CD4-positive, alpha-beta T cell treated with Interleukin-1 beta for 1 hour (primary cell): ENCODE results near the gene ASCL5.

Experiments used
- DNase-seq, 2 donors: peaks; one replicate each; pipeline ENCODE4 v3.0.0-alpha.2; 2020 to 2022

The ASCL5 gene

DNA sequence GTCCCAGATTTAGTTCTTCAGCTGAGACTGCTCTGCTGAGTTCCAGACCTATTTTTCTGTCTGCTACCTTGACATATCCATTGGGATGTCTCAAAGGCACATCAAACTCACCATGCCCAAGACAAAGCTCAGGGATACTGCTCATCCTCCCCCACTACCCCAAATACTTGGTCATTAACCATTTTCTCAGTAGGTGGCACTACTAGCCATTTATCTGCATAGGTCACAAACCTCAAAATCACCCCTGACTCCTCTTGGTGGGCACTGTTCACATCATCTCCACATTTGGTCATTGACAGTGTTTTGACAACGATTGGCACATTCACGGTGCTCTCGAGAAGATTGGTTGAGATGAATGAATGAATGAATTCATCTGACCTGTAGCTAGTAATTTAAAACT lies 46.8 kb downstream of the ASCL5 start:
- no peak for DNase-seq

- DNase-seq: no peak
These were observed 49.2 kb downstream of the ASCL5 start for GRCh38 chr1:201077736-201078135.

DNA sequence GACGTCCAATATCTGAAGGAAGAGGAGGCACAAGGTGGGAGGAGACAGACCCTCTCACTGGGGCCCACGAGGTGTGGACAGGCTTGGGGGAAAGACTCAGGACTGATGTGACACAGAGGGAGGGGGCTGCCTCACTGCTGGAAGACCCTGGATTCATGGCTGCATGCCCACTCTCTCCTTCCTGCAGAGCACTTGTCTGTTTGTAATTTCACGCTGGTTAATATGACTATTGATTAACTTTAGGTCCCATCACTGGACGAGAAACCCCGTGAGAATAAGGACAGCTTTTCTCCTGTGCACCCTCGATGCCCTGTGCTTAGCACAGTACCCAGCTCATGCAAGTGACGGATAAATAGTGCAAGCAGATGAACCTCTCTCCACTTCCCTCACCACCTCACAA lies 49.9 kb downstream of the ASCL5 start:
- no peak for DNase-seq

- DNase-seq: no peak
These were observed 50.9 kb downstream of the ASCL5 start for GRCh38 chr1:201076092-201076491.

GRCh38 chr1:201074018-201074417 lies 53.0 kb downstream of the ASCL5 start:
- no peak for DNase-seq

- no peak for DNase-seq
These were observed 54.1 kb downstream of the ASCL5 start for GRCh38 chr1:201072922-201073321.

GRCh38 chr1:201072149-201072548 lies 54.8 kb downstream of the ASCL5 start:
- DNase-seq: no peak

- DNase-seq: no peak
These were observed 57.3 kb downstream of the ASCL5 start for GRCh38 chr1:201069636-201070035.

- no peak for DNase-seq
These were observed 58.0 kb downstream of the ASCL5 start for GRCh38 chr1:201068976-201069375.

- DNase-seq: no peak
These were observed 60.0 kb downstream of the ASCL5 start for GRCh38 chr1:201066986-201067385.

DNA sequence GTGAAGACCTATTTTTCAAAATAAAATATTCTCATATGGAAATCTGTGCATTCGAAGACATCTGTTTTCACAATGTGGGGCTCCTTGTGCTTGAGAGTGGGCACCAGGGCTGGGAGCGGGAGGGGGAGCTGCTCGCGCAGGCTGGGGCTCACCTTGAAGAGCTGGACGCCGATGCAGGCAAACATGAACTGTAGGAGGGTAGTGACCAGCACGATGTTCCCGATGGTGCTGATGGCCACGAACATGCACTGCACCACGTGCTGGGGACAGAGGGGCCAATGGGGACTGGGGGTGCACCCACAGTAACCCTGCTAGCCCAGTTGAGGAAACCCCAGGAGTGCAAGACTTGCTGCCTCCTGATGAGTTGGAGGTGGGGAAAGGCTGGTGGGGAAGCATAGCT lies 61.3 kb downstream of the ASCL5 start:
- DNase-seq: no peak

DNA sequence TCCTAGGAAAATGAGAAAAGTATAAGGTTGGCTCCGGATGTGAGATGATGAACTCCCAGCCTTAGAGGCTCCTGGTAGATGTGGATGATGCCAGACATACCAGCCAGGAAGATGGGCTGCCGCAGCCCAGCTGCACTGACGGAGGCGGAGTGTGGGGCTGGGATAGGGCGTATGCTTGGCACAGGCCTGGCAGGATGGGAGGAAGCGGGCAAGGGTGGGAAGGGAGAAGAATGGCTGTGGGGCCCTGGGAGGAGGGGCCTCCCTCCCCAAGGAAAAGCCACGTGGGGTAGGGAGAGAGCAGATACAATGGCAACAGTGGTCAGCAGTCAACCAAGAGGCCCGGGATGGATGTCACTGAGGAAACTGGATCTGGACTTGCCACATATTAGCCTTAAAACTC lies 62.2 kb downstream of the ASCL5 start:
- no peak for DNase-seq
